OCI-LY1 (cell line): Measurements from ENCODE around the gene TSNAXIP1.

Source experiments
- H2AFZ ChIP-seq: fragments of 200-600 bp; sonication (generic), shearing (Covaris generic); 2 replicates; pipeline ENCODE4 v1.6.0; 2014; ENCODE audit warnings: antibody characterized with exemption, mild to moderate bottlenecking, low read length
- H3F3A ChIP-seq: fragments of 200-600 bp; sonication (generic), shearing (Covaris generic); 2 replicates; pipeline ENCODE4 v1.6.0; 2014; ENCODE audit warnings: mild to moderate bottlenecking, antibody characterized with exemption, low read length, moderate library complexity; ENCODE audit not compliant: insufficient read depth
- H3K27ac ChIP-seq: fragments of 200-600 bp; sonication (generic); 2 replicates; pipeline ENCODE4 v1.5.1; 2014; ENCODE audit warnings: low read length, mixed run types, mild to moderate bottlenecking, low read depth; ENCODE audit not compliant: poor library complexity, severe bottlenecking
- H3K27me3 ChIP-seq: fragments of 200-600 bp; sonication (generic); 2 replicates; pipeline ENCODE4 v1.6.0; 2014; ENCODE audit warnings: antibody characterized with exemption, mild to moderate bottlenecking, low read length, moderate library complexity; ENCODE audit not compliant: insufficient read depth
- H3K36me3 ChIP-seq: fragments of 200-600 bp; sonication (generic); 2 replicates; pipeline ENCODE4 v1.6.1; 2014; ENCODE audit warnings: mild to moderate bottlenecking, antibody characterized with exemption, low read length, moderate library complexity, mixed read lengths; ENCODE audit not compliant: insufficient read depth
- H3K4me1 ChIP-seq: fragments of 200-600 bp; sonication (generic); 2 replicates; pipeline ENCODE4 v1.5.1; 2014; ENCODE audit warnings: mild to moderate bottlenecking, low read length, moderate library complexity; ENCODE audit not compliant: insufficient read depth, severe bottlenecking
- H3K4me2 ChIP-seq: fragments of 200-600 bp; sonication (generic), shearing (Covaris generic); 2 replicates; pipeline ENCODE4 v1.6.1; 2014; ENCODE audit warnings: low read length
- H3K4me3 ChIP-seq: fragments of 200-600 bp; sonication (generic); 2 replicates; pipeline ENCODE4 v1.5.1; 2014; ENCODE audit warnings: low read length, low read depth, mild to moderate bottlenecking, mixed read lengths; ENCODE audit not compliant: poor library complexity, severe bottlenecking
- H3K79me2 ChIP-seq: fragments of 200-600 bp; shearing (Covaris generic); 2 replicates; pipeline ENCODE4 v1.6.1; 2016; ENCODE audit warnings: mixed run types, low read length, mixed read lengths; ENCODE audit not compliant: insufficient read depth
- H3K9ac ChIP-seq: fragments of 200-600 bp; sonication (generic), shearing (Covaris generic); 2 replicates; pipeline ENCODE4 v1.6.1; 2014; ENCODE audit warnings: mild to moderate bottlenecking, low read length, mixed read lengths
- H3K9me2 ChIP-seq: fragments of 200-600 bp; sonication (generic), shearing (Covaris generic); 2 replicates; pipeline ENCODE4 v1.6.1; 2014; ENCODE audit warnings: low read depth, mild to moderate bottlenecking, low read length, mixed read lengths
- H3K9me3 ChIP-seq: fragments of 200-600 bp; shearing (Covaris generic); 2 replicates; pipeline ENCODE4 v1.6.1; 2014; ENCODE audit warnings: low read length, mixed read lengths
- H4K20me1 ChIP-seq: fragments of 200-600 bp; sonication (generic), shearing (Covaris generic); 2 replicates; pipeline ENCODE4 v1.6.0; 2016; ENCODE audit warnings: mild to moderate bottlenecking, low read length; ENCODE audit not compliant: insufficient read depth
- CTCF ChIP-seq: fragments of 200-600 bp; sonication (generic), shearing (Covaris generic); IDR thresholded peaks from 2 replicates; pipeline ENCODE4 v1.5.1; 2017; ENCODE audit warnings: mild to moderate bottlenecking, antibody characterized with exemption, low read length, moderate library complexity, mixed read lengths
- EZH2 ChIP-seq: fragments of 200-600 bp; sonication (generic), shearing (Covaris generic); IDR thresholded peaks from 2 replicates; pipeline ENCODE4 v1.8.0; 2017; ENCODE audit warnings: borderline replicate concordance, mixed run types, mild to moderate bottlenecking, antibody characterized with exemption, low read length, moderate library complexity, mixed read lengths

TSNAXIP1 gene

DNA sequence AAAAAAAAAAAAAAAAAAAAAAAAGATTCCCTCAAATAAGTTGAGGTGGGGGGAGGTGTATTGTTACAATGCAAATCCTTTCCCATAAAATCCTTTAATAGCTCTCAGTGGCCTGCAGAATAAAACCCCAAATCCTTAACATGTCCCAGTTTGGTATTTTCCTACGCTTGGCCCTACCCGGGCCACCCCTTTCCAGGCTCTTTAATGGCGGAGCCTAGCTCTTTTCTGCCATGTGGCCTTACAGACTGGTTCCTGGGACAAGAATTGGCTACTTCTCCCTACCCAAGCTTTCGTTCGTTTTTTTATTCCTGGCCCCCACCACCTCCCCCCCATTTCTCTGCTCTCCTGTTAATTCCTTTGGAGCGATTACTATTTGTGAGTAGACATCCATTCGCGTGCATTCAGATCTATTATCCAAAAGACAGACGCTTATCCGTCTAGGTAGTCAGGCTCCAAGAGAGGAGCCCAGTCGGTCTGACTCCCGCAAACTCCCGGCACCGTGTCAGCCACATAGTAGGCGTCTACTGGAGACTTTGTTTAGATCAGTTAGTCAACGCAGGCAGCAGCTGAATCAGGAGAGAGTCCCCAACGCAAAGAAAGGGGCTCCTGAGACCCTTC is 34.6 kb downstream of the TSNAXIP1 start:
- Histone ChIP-seq H3K4me2 (peak overlapping the region; percentile 92), H3K9ac (peak overlapping the region; percentile 90), H3K9me2 (no peaks in the 10 kb centered on the region), H3K79me2 (no peaks in the 10 kb centered on the region), H3K27ac (peak overlapping the region; percentile 82), H3K4me1 (peaks cover 41% of the 10 kb centered on the region), H3K36me3 (no peaks in the 10 kb centered on the region; the same call in 1 of the 2 replicates), H3F3A (no peaks in the 10 kb centered on the region), H3K27me3 (no peaks in the 10 kb centered on the region), H4K20me1 (no peaks in the 10 kb centered on the region), H3K4me3 (peak overlapping the region; percentile 95), H3K9me3 (no peaks in the 10 kb centered on the region), H2AFZ (peak overlapping the region; percentile 57; the same call in 1 of the 2 replicates)
- TF ChIP-seq EZH2 (no peak), CTCF (no peak)

GRCh38 chr16:67841816-67842508 is 35.3 kb downstream of the TSNAXIP1 start, which contains the start of gene THAP11:
Gene THAP11 (plus strand): TSS chr16:67842320. CDS start chr16:67842555, 235 bp downstream.
- peaks cover 42% of the 10 kb centered on the region for H3K4me1 ChIP-seq
- no peaks in the 10 kb centered on the region; the same call in 1 of the 2 replicates for H3K36me3 ChIP-seq
- TF ChIP-seq EZH2: no peak
- peak; percentile 64 for TF ChIP-seq CTCF
- peak within 1 kb of the TSS; percentile 95 for H3K4me3 ChIP-seq
- no peaks in the 10 kb centered on the region for H3K9me3 ChIP-seq
- peak within 1 kb of the TSS; percentile 87 for H3K27ac ChIP-seq
- peak within 1 kb of the TSS; percentile 90 for H3K9ac ChIP-seq
- H3K27me3 ChIP-seq: no peaks in the 10 kb centered on the region
- no peaks in the 10 kb centered on the region for H3K9me2 ChIP-seq
- H3K4me2 ChIP-seq: peak within 1 kb of the TSS; percentile 92
- no peaks in the 10 kb centered on the region for H3K79me2 ChIP-seq
- peak within 1 kb of the TSS; percentile 57; the same call in 1 of the 2 replicates for H2AFZ ChIP-seq
- H3F3A ChIP-seq: no peaks in the 10 kb centered on the region
- H4K20me1 ChIP-seq: no peaks in the 10 kb centered on the region

DNA sequence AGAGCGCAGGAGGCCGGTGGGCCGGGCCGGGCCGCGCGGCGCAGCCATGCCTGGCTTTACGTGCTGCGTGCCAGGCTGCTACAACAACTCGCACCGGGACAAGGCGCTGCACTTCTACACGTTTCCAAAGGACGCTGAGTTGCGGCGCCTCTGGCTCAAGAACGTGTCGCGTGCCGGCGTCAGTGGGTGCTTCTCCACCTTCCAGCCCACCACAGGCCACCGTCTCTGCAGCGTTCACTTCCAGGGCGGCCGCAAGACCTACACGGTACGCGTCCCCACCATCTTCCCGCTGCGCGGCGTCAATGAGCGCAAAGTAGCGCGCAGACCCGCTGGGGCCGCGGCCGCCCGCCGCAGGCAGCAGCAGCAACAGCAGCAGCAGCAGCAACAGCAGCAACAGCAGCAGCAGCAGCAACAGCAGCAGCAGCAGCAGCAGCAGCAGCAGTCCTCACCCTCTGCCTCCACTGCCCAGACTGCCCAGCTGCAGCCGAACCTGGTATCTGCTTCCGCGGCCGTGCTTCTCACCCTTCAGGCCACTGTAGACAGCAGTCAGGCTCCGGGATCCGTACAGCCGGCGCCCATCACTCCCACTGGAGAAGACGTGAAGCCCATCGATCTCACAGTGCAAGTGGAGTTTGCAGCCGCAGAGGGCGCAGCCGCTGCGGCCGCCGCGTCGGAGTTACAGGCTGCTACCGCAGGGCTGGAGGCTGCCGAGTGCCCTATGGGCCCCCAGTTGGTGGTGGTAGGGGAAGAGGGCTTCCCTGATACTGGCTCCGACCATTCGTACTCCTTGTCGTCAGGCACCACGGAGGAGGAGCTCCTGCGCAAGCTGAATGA is 36.0 kb downstream of the TSNAXIP1 start:
- peak overlapping the region; percentile 92 for H3K4me2 ChIP-seq
- H3K9ac ChIP-seq: peak overlapping the region; percentile 90
- no peaks in the 10 kb centered on the region for H4K20me1 ChIP-seq
- H3K4me1 ChIP-seq: peaks cover 44% of the 10 kb centered on the region
- peak overlapping the region; percentile 87 for H3K27ac ChIP-seq
- no peaks in the 10 kb centered on the region; the same call in 1 of the 2 replicates for H3K36me3 ChIP-seq
- no peaks in the 10 kb centered on the region for H3K9me3 ChIP-seq
- H3K4me3 ChIP-seq: peak overlapping the region; percentile 95
- TF ChIP-seq CTCF (peak; percentile 59), EZH2 (no peak)
- H3K79me2 ChIP-seq: peaks cover 7% of the 10 kb centered on the region
- no peaks in the 10 kb centered on the region for H3F3A ChIP-seq
- H3K9me2 ChIP-seq: no peaks in the 10 kb centered on the region
- no peak overlapping the region for H2AFZ ChIP-seq
- no peaks in the 10 kb centered on the region for H3K27me3 ChIP-seq
